Hippocampal formation (tissue), 2 donors: ENCODE results near the gene BDKRB2.
A peak's percentile ranks its signal among the peaks of the same experiment; 100 is the strongest.
"Not testable (repeated sequence)": the region's sequence is repeated elsewhere in the genome, so short reads cannot be mapped to it uniquely, and the experiment has no call there.

ENCODE experiments used
- DNase-seq, 2 donors: peaks; one replicate each; lab custom pipeline; 2025; lab: John Stamatoyannopoulos, UW

The BDKRB2 gene

GRCh38 chr14:96224480-96225096 is 19.9 kb downstream of the BDKRB2 start:
- DNase-seq, result no peak

- DNase-seq, result no peak
These were observed 20.6 kb downstream of the BDKRB2 start for GRCh38 chr14:96225213-96225612.

- no peak for DNase-seq
These were observed 21.1 kb downstream of the BDKRB2 start for GRCh38 chr14:96225745-96226151.

- no peak for DNase-seq
These were observed 22.8 kb downstream of the BDKRB2 start for GRCh38 chr14:96227428-96227827.

GRCh38 chr14:96229315-96229714 is 24.7 kb downstream of the BDKRB2 start:
- no peak for DNase-seq

- no peak for DNase-seq
These were observed 26.4 kb downstream of the BDKRB2 start for GRCh38 chr14:96231056-96231455.

GRCh38 chr14:96231526-96232130 is 27.0 kb downstream of the BDKRB2 start:
- DNase-seq, result no peak

- no peak for DNase-seq
These were observed 27.9 kb downstream of the BDKRB2 start for GRCh38 chr14:96232506-96232905.

GRCh38 chr14:96233661-96234060 is 29.0 kb downstream of the BDKRB2 start:
- DNase-seq, result no peak

GRCh38 chr14:96235426-96235825 is 30.8 kb downstream of the BDKRB2 start:
- no peak for DNase-seq

GRCh38 chr14:96237641-96238040 is 33.0 kb downstream of the BDKRB2 start:
- DNase-seq, result no peak

- no peak for DNase-seq
These were observed 34.1 kb downstream of the BDKRB2 start for GRCh38 chr14:96238676-96239265.

- no peak for DNase-seq
These were observed 35.1 kb downstream of the BDKRB2 start for GRCh38 chr14:96239711-96240141.

GRCh38 chr14:96240641-96241040 is 36.0 kb downstream of the BDKRB2 start:
- DNase-seq, result no peak

- no peak for DNase-seq
These were observed 37.5 kb downstream of the BDKRB2 start for GRCh38 chr14:96242126-96242525.

GRCh38 chr14:96243785-96244184 is 39.1 kb downstream of the BDKRB2 start:
- DNase-seq, result peak in 1 of 2 donors; percentile 3

GRCh38 chr14:96245074-96245473 is 40.4 kb downstream of the BDKRB2 start:
- not testable (repeated sequence) for DNase-seq

GRCh38 chr14:96245710-96246538 is 41.3 kb downstream of the BDKRB2 start:
- no peak for DNase-seq

GRCh38 chr14:96246539-96246847 is 41.9 kb downstream of the BDKRB2 start:
- DNase-seq, result no peak

GRCh38 chr14:96247031-96247430 is 42.4 kb downstream of the BDKRB2 start:
- DNase-seq, result no peak

GRCh38 chr14:96249029-96249428 is 44.4 kb downstream of the BDKRB2 start:
- no peak for DNase-seq

- DNase-seq, result no peak
These were observed 45.8 kb downstream of the BDKRB2 start for GRCh38 chr14:96250485-96250884.

GRCh38 chr14:96251656-96252155 is 47.1 kb downstream of the BDKRB2 start:
- DNase-seq, result no peak
